Ishikawa (cell line): Measurements from ENCODE around the gene TMEM132D.

Experiments
- CEBPB ChIP-seq: IDR thresholded peaks from 2 replicates; pipeline ENCODE4 v1.6.1; 2012
- CREB1 ChIP-seq: IDR thresholded peaks from 2 replicates; pipeline ENCODE4 v1.6.1; 2012; ENCODE audit warnings: low read depth
- EP300 ChIP-seq: IDR thresholded peaks from 2 replicates; pipeline ENCODE4 v1.6.1; 2012; ENCODE audit warnings: borderline replicate concordance
- FOXM1 ChIP-seq: IDR thresholded peaks from 2 replicates; pipeline ENCODE4 v1.6.1; 2012; ENCODE audit warnings: low read depth, borderline replicate concordance
- REST ChIP-seq: IDR thresholded peaks from 2 replicates; pipeline ENCODE4 v1.6.1; 2012; ENCODE audit warnings: low read depth, mild to moderate bottlenecking
- TEAD4 ChIP-seq: IDR thresholded peaks from 2 replicates; pipeline ENCODE4 v1.6.1; 2012

- TF ChIP-seq EP300 = no peak
- no peak for TF ChIP-seq REST
- no peak for TF ChIP-seq FOXM1
- TF ChIP-seq CEBPB = no peak
- no peak for TF ChIP-seq CREB1
- TF ChIP-seq TEAD4 = no peak
Observed at GRCh38 chr12:129276361-129277060, 627.3 kb downstream of the TMEM132D start.
